GM18505 (cell line): ENCODE data around the gene ABL1.

Experiments
- ATAC-seq: cut with Tn5 transposase; IDR thresholded peaks from one replicate; pipeline ENCODE4 v1.9.1; 2021; ENCODE audit not compliant: unreplicated experiment
- POLR2A ChIP-seq: IDR thresholded peaks from 4 replicates; pipeline ENCODE4 v1.6.1; 2011; ENCODE audit warnings: borderline replicate concordance; ENCODE audit not compliant: insufficient read depth, insufficient read length; ENCODE audit errors: extremely low read depth

Gene ABL1

GRCh38 chr9:130877300-130877699 lies 42.2 kb downstream of the ABL1 start:
- ATAC-seq: no peak
- TF ChIP-seq POLR2A: no peak

GRCh38 chr9:130878295-130878694 lies 43.2 kb downstream of the ABL1 start:
- no peak for ATAC-seq
- no peak for TF ChIP-seq POLR2A

- no peak for ATAC-seq
- no peak for TF ChIP-seq POLR2A
These were observed 44.9 kb downstream of the ABL1 start for GRCh38 chr9:130879863-130880411.

- no peak for ATAC-seq
- TF ChIP-seq POLR2A: no peak
These were observed 45.7 kb downstream of the ABL1 start for GRCh38 chr9:130880599-130881220.

- no peak for TF ChIP-seq POLR2A
- no peak for ATAC-seq
These were observed 46.5 kb downstream of the ABL1 start for GRCh38 chr9:130881516-130881915.

- ATAC-seq: no peak
- TF ChIP-seq POLR2A: no peak
These were observed 47.7 kb downstream of the ABL1 start for GRCh38 chr9:130882696-130883225.

- ATAC-seq: no peak
- TF ChIP-seq POLR2A: no peak
These were observed 48.4 kb downstream of the ABL1 start for GRCh38 chr9:130883479-130883878.

GRCh38 chr9:130884111-130884531 lies 49.1 kb downstream of the ABL1 start:
- no peak for TF ChIP-seq POLR2A
- ATAC-seq: no peak

GRCh38 chr9:130884542-130885483 lies 49.8 kb downstream of the ABL1 start:
- no peak for TF ChIP-seq POLR2A

GRCh38 chr9:130885484-130886375 lies 50.7 kb downstream of the ABL1 start:
- no peak for TF ChIP-seq POLR2A
- ATAC-seq: no peak

More at GRCh38 chr9:130884542-130885483, 49.8 kb downstream of the ABL1 start:
- ATAC-seq: no peak

- no peak for ATAC-seq
- TF ChIP-seq POLR2A: no peak
These were observed 51.9 kb downstream of the ABL1 start for GRCh38 chr9:130886981-130887380.

- ATAC-seq: no peak
These were observed 52.6 kb downstream of the ABL1 start for GRCh38 chr9:130887494-130888144.

More at GRCh38 chr9:130887494-130888144, 52.6 kb downstream of the ABL1 start:
- no peak for TF ChIP-seq POLR2A
